HEK293 (cell line): ENCODE results near the gene RASD2.
A peak's percentile ranks its signal among the peaks of the same experiment; 100 is the strongest.
"Not testable (repeated sequence)": the region's sequence is repeated elsewhere in the genome, so short reads cannot be mapped to it uniquely, and the experiment has no call there.

Experiments used
- CTCF ChIA-PET: fragments of 350-600 bp; formaldehyde crosslinking; extraction: SDS; loops from one replicate; lab custom pipeline; 2021; ENCODE audit warnings: antibody characterized with exemption; lab: Yijun Ruan, JAX
- POLR2A ChIA-PET: fragments of 300-600 bp; formaldehyde crosslinking; extraction: SDS; loops from one replicate; lab custom pipeline; 2020; ENCODE audit warnings: antibody characterized with exemption, inconsistent platforms; lab: Yijun Ruan, JAX
- H3K27ac ChIP-seq: fragments of 200-500 bp; sonication (Bioruptor generic); 2 replicates; pipeline ENCODE4 v1.5.1; 2014; ENCODE audit warnings: low read depth, low read length, control low read depth, inconsistent platforms; ENCODE audit errors: extremely low read depth
- H3K36me3 ChIP-seq, 2 experiments: fragments of 200-500 bp in 1 of 2; sonication (Bioruptor generic) in 1 of 2; 1 replicate in 1 of 2; 2 replicates in 1 of 2; pipeline ENCODE4 v1.5.1; 2014 to 2017; ENCODE audit warnings: inconsistent platforms in 2 of 2, low read length in 2 of 2; ENCODE audit not compliant: control insufficient read depth in 2 of 2, insufficient read depth in 1 of 2
- H3K4me1 ChIP-seq: fragments of 200-500 bp; sonication (Bioruptor generic); 2 replicates; pipeline ENCODE4 v1.5.1; 2014; ENCODE audit warnings: mild to moderate bottlenecking, low read length, inconsistent platforms; ENCODE audit not compliant: control insufficient read depth, insufficient read depth
- H3K4me3 ChIP-seq: 2 replicates; pipeline ENCODE4 v1.5.1; 2011; ENCODE audit warnings: low read depth, mild to moderate bottlenecking, control low read depth, low read length, moderate library complexity
- H3K9me3 ChIP-seq: fragments of 200-500 bp; sonication (Bioruptor generic); 2 replicates; pipeline ENCODE4 v1.5.1; 2014; ENCODE audit warnings: low read depth, low read length, inconsistent platforms; ENCODE audit not compliant: control insufficient read depth, insufficient read depth
- GLI2 ChIP-seq: fragments of 450-650 bp; formaldehyde crosslinking; IDR thresholded peaks from 2 replicates; pipeline ENCODE4; 2017; ENCODE audit warnings: missing biosample characterization, missing genetic modification characterization, low read depth, borderline replicate concordance
- KLF17 ChIP-seq: fragments of 450-650 bp; formaldehyde crosslinking; IDR thresholded peaks from 2 replicates; pipeline ENCODE4 v1.5.1; 2016; ENCODE audit warnings: missing biosample characterization, missing genetic modification characterization
- KLF9 ChIP-seq: fragments of 450-650 bp; formaldehyde crosslinking; IDR thresholded peaks from 2 replicates; pipeline ENCODE4 v1.5.1; 2016; ENCODE audit warnings: missing biosample characterization, missing genetic modification characterization, low read depth
- SCRT2 ChIP-seq: fragments of 450-650 bp; formaldehyde crosslinking; IDR thresholded peaks from 2 replicates; pipeline ENCODE4 v1.5.1; 2016; ENCODE audit warnings: missing biosample characterization, missing genetic modification characterization
- SETDB1 ChIP-seq: IDR thresholded peaks from one replicate; pipeline ENCODE4 v1.6.1; 2017; ENCODE audit warnings: mild to moderate bottlenecking, low read length, moderate library complexity, mixed read lengths; ENCODE audit not compliant: insufficient read length
- ZIC2 ChIP-seq: fragments of 450-650 bp; formaldehyde crosslinking; IDR thresholded peaks from 2 replicates; pipeline ENCODE4 v1.5.1; 2016; ENCODE audit warnings: missing biosample characterization, missing genetic modification characterization
- ZNF132 ChIP-seq: fragments of 450-650 bp; formaldehyde crosslinking; IDR thresholded peaks from 2 replicates; pipeline ENCODE4 v1.5.1; 2017; ENCODE audit warnings: missing biosample characterization, missing genetic modification characterization, borderline replicate concordance
- ZNF133 ChIP-seq: fragments of 450-650 bp; formaldehyde crosslinking; IDR thresholded peaks from 2 replicates; pipeline ENCODE4 v1.5.1; 2016; ENCODE audit warnings: missing biosample characterization, missing genetic modification characterization
- ZNF391 ChIP-seq: fragments of 450-650 bp; formaldehyde crosslinking; IDR thresholded peaks from 2 replicates; pipeline ENCODE4 v1.5.1; 2016; ENCODE audit warnings: low read depth, missing biosample characterization, missing genetic modification characterization, borderline replicate concordance
- ZNF48 ChIP-seq: fragments of 450-650 bp; formaldehyde crosslinking; IDR thresholded peaks from 2 replicates; pipeline ENCODE4 v1.5.1; 2016; ENCODE audit warnings: missing biosample characterization, missing genetic modification characterization
- ZNF549 ChIP-seq: fragments of 450-650 bp; IDR thresholded peaks from 2 replicates; pipeline ENCODE4 v1.5.1; 2018; ENCODE audit warnings: missing biosample characterization, missing genetic modification characterization, mild to moderate bottlenecking, inconsistent platforms, moderate library complexity
- ZNF561 ChIP-seq: fragments of 450-650 bp; IDR thresholded peaks from 2 replicates; pipeline ENCODE4 v1.5.1; 2018; ENCODE audit warnings: missing biosample characterization, missing genetic modification characterization, borderline replicate concordance
- ZNF664 ChIP-seq: fragments of 450-650 bp; formaldehyde crosslinking; IDR thresholded peaks from 2 replicates; pipeline ENCODE4 v1.5.1; 2016; ENCODE audit warnings: missing biosample characterization, missing genetic modification characterization
- TF ChIP-seq, protein P1 (sequence below): fragments of 450-650 bp; formaldehyde crosslinking; IDR thresholded peaks from 2 replicates; pipeline ENCODE4 v1.5.1; 2016; ENCODE audit warnings: missing biosample characterization, missing genetic modification characterization
- TF ChIP-seq, protein P2 (sequence below): fragments of 450-650 bp; formaldehyde crosslinking; IDR thresholded peaks from 2 replicates; pipeline ENCODE4 v1.5.1; 2016; ENCODE audit warnings: missing biosample characterization, missing genetic modification characterization
- TF ChIP-seq, protein P3 (sequence below): fragments of 450-650 bp; formaldehyde crosslinking; conservative IDR thresholded peaks from 2 replicates; pipeline ENCODE4 v1.5.1; 2016; ENCODE audit warnings: low read depth, missing biosample characterization, missing genetic modification characterization

Gene RASD2

DNA sequence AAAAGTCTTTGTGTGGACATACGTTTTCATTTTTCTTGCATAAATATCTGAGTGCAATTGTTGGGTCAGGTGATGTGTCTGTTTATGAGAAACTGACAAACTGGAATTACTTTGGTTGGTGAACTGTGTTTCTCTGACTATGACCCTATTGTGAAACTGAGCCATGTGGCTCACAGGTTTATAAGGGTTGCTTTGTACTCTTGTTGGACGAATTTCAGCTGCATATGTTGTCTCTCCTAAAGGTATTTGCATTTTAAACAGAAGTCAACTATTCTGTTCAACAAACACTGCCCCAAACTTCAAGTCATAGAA lies 34.4 kb upstream of the RASD2 start (continued):
- no peak for TF ChIP-seq ZNF549 (tag by site-specific recombination)
- no peak for TF ChIP-seq SETDB1
- no peak for TF ChIP-seq GLI2 (tag by site-specific recombination)
- TF ChIP-seq ZIC2 (tag by site-specific recombination), result no peak
- no peak for TF ChIP-seq ZNF391 (tag by site-specific recombination)
- no peak for TF ChIP-seq ZNF133
- TF ChIP-seq, all 188 proteins: peak for 0

GRCh38 chr22:35507851-35508250 lies 32.8 kb upstream of the RASD2 start:
- H3K36me3 ChIP-seq, H3K27ac ChIP-seq, POLR2A ChIA-PET, H3K4me1 ChIP-seq, H3K9me3 ChIP-seq, H3K4me3 ChIP-seq: not testable (repeated sequence)
- CTCF ChIA-PET, result interaction anchor here (1.7 kb wide), 1 partner anchor 558 kb away, joined by 3 read pairs; no protein-coding TSS in a partner anchor

DNA sequence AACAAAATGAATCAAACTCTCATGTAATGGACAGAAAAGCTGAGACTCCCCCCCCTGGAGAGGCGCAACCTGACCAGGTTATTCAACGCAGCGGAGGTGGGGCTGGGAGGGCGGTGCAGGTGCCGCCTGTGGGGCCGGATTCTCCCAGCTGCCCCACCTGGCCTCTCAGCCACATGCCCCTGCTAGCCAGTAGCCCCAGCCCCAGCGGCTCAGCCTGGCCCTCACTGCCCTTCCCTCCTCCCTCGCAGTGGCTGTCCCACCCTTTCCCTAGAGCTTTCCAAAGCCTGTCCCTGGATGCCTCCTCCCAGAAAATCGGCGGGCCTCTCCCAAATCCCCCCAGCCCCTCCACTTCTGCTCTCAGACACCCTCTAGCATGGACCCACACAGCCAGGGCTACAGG lies 31.2 kb upstream of the RASD2 start:
- H3K4me3 ChIP-seq, result no peak overlapping the region
- no peak overlapping the region for H3K27ac ChIP-seq
- CTCF ChIA-PET, result interaction anchor here (0.5 to 0.6 kb wide), 2 partner anchors 75 to 1001 kb away, joined by 3 read pairs; no protein-coding TSS in a partner anchor
- no peaks in the 10 kb centered on the region for H3K9me3 ChIP-seq
- POLR2A ChIA-PET, result no interaction called here
- H3K36me3 ChIP-seq, result no peaks in the 10 kb centered on the region
- no peaks in the 10 kb centered on the region for H3K4me1 ChIP-seq
- TF ChIP-seq ZNF132, result no peak
- TF ChIP-seq GLI2 (tag by site-specific recombination), result no peak

- ChIA-PET CTCF (interaction anchor here (0.5 to 1.0 kb wide), 3 partner anchors 72 to 1000 kb away, joined by 3 to 10 read pairs (median 3); no protein-coding TSS in a partner anchor), POLR2A (interaction anchor here (1.0 kb wide), 1 partner anchor 56 kb away, joined by 3 read pairs; no protein-coding TSS in a partner anchor)
- Histone ChIP-seq H3K36me3 (no peaks in the 10 kb centered on the region), H3K4me1 (no peaks in the 10 kb centered on the region), H3K4me3 (no peak overlapping the region), H3K27ac (no peak overlapping the region), H3K9me3 (no peaks in the 10 kb centered on the region)
- TF ChIP-seq, protein P1, sequence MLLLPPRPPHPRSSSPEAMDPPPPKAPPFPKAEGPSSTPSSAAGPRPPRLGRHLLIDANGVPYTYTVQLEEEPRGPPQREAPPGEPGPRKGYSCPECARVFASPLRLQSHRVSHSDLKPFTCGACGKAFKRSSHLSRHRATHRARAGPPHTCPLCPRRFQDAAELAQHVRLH (tag by site-specific recombination), result peak; percentile 69
- TF ChIP-seq, protein P2, sequence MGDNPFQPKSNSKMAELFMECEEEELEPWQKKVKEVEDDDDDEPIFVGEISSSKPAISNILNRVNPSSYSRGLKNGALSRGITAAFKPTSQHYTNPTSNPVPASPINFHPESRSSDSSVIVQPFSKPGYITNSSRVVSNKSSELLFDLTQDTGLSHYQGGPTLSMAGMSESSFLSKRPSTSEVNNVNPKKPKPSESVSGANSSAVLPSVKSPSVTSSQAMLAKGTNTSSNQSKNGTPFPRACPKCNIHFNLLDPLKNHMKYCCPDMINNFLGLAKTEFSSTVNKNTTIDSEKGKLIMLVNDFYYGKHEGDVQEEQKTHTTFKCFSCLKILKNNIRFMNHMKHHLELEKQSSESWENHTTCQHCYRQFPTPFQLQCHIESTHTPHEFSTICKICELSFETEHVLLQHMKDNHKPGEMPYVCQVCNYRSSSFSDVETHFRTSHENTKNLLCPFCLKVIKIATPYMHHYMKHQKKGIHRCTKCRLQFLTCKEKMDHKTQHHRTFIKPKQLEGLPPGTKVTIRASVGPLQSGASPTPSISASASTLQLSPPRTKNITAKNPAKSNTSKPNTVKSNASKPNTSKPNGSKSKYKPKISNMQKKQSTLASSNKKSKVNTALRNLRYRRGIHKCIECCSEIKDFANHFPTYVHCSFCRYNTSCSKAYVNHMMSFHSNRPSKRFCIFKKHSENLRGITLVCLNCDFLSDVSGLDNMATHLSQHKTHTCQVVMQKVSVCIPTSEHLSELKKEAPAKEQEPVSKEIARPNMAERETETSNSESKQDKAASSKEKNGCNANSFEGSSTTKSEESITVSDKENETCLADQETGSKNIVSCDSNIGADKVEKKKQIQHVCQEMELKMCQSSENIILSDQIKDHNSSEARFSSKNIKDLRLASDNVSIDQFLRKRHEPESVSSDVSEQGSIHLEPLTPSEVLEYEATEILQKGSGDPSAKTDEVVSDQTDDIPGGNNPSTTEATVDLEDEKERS (tag by site-specific recombination), result peak; percentile 80
- no peak for TF ChIP-seq ZIC2 (tag by site-specific recombination)
Measured at GRCh38 chr22:35509960-35510359, 30.7 kb upstream of the RASD2 start.

DNA sequence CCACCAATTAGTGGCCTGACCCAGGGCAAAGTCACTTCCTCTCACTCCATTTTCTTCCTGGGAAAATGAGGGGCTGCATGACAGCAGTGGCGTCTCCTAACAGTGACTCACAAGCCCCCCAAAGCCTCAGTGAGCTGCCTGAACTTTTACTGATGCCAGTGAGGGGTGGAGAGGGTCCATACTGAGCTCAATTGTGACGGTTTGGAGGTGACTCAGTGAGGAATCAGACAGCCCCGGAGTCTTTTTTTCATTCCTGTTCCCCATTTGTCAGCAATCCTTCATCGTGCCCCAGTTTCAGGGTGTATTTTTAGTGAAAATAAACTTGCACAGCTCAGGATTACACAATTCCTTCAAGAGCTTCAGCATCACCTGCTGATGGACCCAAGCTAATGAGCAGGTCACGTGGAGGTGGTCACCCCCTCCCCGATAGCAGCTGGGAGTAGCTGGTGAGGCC lies 30.1 kb upstream of the RASD2 start:
- Histone ChIP-seq H3K36me3 (no peaks in the 10 kb centered on the region), H3K9me3 (no peaks in the 10 kb centered on the region), H3K27ac (no peak overlapping the region), H3K4me3 (no peak overlapping the region), H3K4me1 (no peaks in the 10 kb centered on the region)
- POLR2A ChIA-PET, result interaction anchor here (1.0 kb wide), 1 partner anchor 56 kb away, joined by 3 read pairs; no protein-coding TSS in a partner anchor
- CTCF ChIA-PET, result interaction anchor here (1.0 kb wide), 1 partner anchor 71 kb away, joined by 10 read pairs; no protein-coding TSS in a partner anchor
- no peak for TF ChIP-seq ZNF132
- TF ChIP-seq ZNF561 (tag by site-specific recombination), result no peak
- TF ChIP-seq, protein P3, sequence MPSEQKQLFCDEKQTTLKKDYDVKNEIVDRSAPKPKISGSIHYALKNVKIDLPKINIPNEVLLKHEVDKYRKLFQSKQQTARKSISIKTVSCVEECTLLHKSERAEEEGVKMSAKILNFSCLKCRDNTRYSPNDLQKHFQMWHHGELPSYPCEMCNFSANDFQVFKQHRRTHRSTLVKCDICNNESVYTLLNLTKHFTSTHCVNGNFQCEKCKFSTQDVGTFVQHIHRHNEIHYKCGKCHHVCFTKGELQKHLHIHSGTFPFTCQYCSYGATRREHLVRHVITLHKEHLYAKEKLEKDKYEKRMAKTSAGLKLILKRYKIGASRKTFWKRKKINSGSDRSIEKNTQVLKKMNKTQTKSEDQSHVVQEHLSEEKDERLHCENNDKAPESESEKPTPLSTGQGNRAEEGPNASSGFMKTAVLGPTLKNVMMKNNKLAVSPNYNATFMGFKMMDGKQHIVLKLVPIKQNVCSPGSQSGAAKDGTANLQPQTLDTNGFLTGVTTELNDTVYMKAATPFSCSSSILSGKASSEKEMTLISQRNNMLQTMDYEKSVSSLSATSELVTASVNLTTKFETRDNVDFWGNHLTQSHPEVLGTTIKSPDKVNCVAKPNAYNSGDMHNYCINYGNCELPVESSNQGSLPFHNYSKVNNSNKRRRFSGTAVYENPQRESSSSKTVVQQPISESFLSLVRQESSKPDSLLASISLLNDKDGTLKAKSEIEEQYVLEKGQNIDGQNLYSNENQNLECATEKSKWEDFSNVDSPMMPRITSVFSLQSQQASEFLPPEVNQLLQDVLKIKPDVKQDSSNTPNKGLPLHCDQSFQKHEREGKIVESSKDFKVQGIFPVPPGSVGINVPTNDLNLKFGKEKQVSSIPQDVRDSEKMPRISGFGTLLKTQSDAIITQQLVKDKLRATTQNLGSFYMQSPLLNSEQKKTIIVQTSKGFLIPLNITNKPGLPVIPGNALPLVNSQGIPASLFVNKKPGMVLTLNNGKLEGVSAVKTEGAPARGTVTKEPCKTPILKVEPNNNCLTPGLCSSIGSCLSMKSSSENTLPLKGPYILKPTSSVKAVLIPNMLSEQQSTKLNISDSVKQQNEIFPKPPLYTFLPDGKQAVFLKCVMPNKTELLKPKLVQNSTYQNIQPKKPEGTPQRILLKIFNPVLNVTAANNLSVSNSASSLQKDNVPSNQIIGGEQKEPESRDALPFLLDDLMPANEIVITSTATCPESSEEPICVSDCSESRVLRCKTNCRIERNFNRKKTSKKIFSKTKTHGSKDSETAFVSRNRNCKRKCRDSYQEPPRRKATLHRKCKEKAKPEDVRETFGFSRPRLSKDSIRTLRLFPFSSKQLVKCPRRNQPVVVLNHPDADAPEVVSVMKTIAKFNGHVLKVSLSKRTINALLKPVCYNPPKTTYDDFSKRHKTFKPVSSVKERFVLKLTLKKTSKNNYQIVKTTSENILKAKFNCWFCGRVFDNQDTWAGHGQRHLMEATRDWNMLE, result no peak
- TF ChIP-seq ZNF48, result no peak
- no peak for TF ChIP-seq ZNF664 (tag by site-specific recombination)
- no peak for TF ChIP-seq SCRT2 (tag by site-specific recombination)
- no peak for TF ChIP-seq KLF17
- no peak for TF ChIP-seq KLF9 (tag by site-specific recombination)
